Natural killer cell (primary cell): ENCODE measurements around the gene TRIM65. TPM values are rescaled to one million over a fixed set of nuclear protein-coding genes. Genes with fewer than 3 reads are reported as not detected.
"Not testable (repeated sequence)": the region's sequence is repeated elsewhere in the genome, so short reads cannot be mapped to it uniquely, and the experiment has no call there.

Source experiments
- ATAC-seq, 3 donors: fragments of 150-1000 bp in 2 of 3; fragments of 200-7000 bp in 1 of 3; cut with Tn5 transposase; 1 replicate in 1 of 3; 2 replicates in 2 of 3; pipeline ENCODE4 v1.10.0; 2021; ENCODE audit warnings: mild to moderate bottlenecking in 2 of 3, moderate library complexity in 2 of 3
- DNase-seq, 2 donors: peaks; one replicate each; pipeline versions ENCODE4 v3.0.0 to v3.0.0-alpha.2; 2013 to 2021; ENCODE audit warnings: mixed read lengths in 1 of 2
- H3K27ac ChIP-seq: one replicate; pipeline ENCODE4 v1.5.1; 2013; ENCODE audit warnings: mild to moderate bottlenecking, low read length
- H3K27me3 ChIP-seq: one replicate; pipeline ENCODE4 v1.6.1; 2013; ENCODE audit warnings: low read length; ENCODE audit not compliant: control insufficient read depth, insufficient read depth
- H3K36me3 ChIP-seq: one replicate; pipeline ENCODE4 v1.6.1; 2013; ENCODE audit warnings: low read length; ENCODE audit not compliant: control insufficient read depth, insufficient read depth
- H3K4me1 ChIP-seq: one replicate; pipeline ENCODE4 v1.6.1; 2013; ENCODE audit warnings: low read length; ENCODE audit not compliant: control insufficient read depth, insufficient read depth
- H3K4me3 ChIP-seq: one replicate; pipeline ENCODE4 v1.5.1; 2013; ENCODE audit warnings: low read length
- H3K9me3 ChIP-seq: one replicate; pipeline ENCODE4 v1.6.1; 2013; ENCODE audit warnings: low read length; ENCODE audit not compliant: control insufficient read depth, insufficient read depth
- H3K27ac Mint-ChIP-seq, 2 donors: one replicate each; pipeline ENCODE4 v1.8.0; 2022; ENCODE audit warnings: mild to moderate bottlenecking in 2 of 2, mixed read lengths in 2 of 2, moderate library complexity in 1 of 2
- H3K27me3 Mint-ChIP-seq, 2 donors: one replicate each; pipeline ENCODE4 v1.8.0; 2022; ENCODE audit warnings: low read depth in 2 of 2, mixed read lengths in 2 of 2
- H3K36me3 Mint-ChIP-seq: one replicate; pipeline ENCODE4 v1.8.0; 2022; ENCODE audit warnings: mixed read lengths
- H3K4me1 Mint-ChIP-seq, 2 donors: one replicate each; pipeline ENCODE4 v1.8.0; 2022; ENCODE audit warnings: mixed read lengths in 2 of 2
- H3K4me3 Mint-ChIP-seq: one replicate; pipeline ENCODE4 v1.8.0; 2022; ENCODE audit warnings: mild to moderate bottlenecking, moderate library complexity, mixed read lengths
- H3K9me3 Mint-ChIP-seq, 2 donors: one replicate each; pipeline ENCODE4 v1.8.0; 2022; ENCODE audit warnings: mixed read lengths in 2 of 2
- CTCF ChIP-seq: fragments of 200-600 bp; IDR thresholded peaks from one replicate; pipeline ENCODE4 v1.8.0; 2022; ENCODE audit warnings: antibody characterized with exemption
- WGBS: methylation state at CpG from one replicate; pipeline ENCODE4 v1.1.7; 2013; ENCODE audit warnings: missing lambda C conversion rate; ENCODE audit not compliant: insufficient coverage; 5-methylcytosine and 5-hydroxymethylcytosine counted together
- intact Hi-C: fragments of 100-400 bp; cut with micrococcal nuclease; formaldehyde crosslinking; loops from one replicate; pipeline ENCODE4 v1.14.2; 2022
- total RNA-seq, 4 donors: library from RNA; stranded (reverse); fragments of 120-200 nt in 1 of 4; gene quantifications; one replicate each; pipeline versions ENCODE4 v1.2.3 to v1.2.4, GENCODE V29; 2013 to 2022

The TRIM65 gene
- total RNA-seq, 3 donors from 2014 or later (not counting 1 experiment from before 2014, with no cell fraction given) = 19.2 to 26.9 (median 22.5) TPM

- Histone ChIP-seq H3K27ac (peak overlapping the region; percentile 84), H3K27me3 (no peaks in the 10 kb centered on the region), H3K4me3 (no peak overlapping the region), H3K36me3 (no peaks in the 10 kb centered on the region), H3K4me1 (peaks cover 32% of the 10 kb centered on the region), H3K9me3 (no peaks in the 10 kb centered on the region)
- DNase-seq (peak; percentile 49 to 74), ATAC-seq (peak; percentile 73 to 83 (median 73))
- H3K4me3 Mint-ChIP-seq = peak overlapping the region; percentile 80
- H3K9me3 Mint-ChIP-seq = no peaks in the 10 kb centered on the region
- intact Hi-C loops = loop anchor here (1.0 kb wide), 1 partner anchor 9 kb away; the partner anchor contains the start of gene WBP2
- H3K36me3 Mint-ChIP-seq = no peaks in the 10 kb centered on the region
- no peaks in the 10 kb centered on the region for H3K27me3 Mint-ChIP-seq
- TF ChIP-seq CTCF = no peak
- peaks cover 16 to 18% of the 10 kb centered on the region in 2 donors for H3K4me1 Mint-ChIP-seq
- WGBS = 4% methylated on average over 8 of the region's 8 CpGs
- peak overlapping the region; percentile 83 to 93 for H3K27ac Mint-ChIP-seq
Measured at GRCh38 chr17:75864448-75864871, 32.3 kb downstream of the TRIM65 start.

DNA sequence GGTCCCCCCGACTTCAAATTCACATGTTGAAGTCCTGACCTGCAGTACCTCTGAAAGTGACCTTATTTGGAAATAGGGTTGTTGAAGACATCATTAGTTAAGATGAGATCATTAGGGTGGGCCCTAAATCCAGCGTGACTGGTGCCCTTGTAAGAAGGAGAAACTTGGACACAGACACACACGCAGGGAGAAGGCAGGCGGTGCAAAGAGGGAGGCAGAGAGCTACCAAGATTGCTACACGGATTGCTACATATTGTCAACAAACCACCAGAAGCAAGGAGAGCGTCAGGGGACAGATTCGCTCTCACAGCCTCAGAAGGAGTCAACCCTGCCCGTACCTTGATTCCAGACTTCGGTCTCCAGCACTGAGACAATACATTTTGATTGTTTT is 34.8 kb downstream of the TRIM65 start:
- no peak for TF ChIP-seq CTCF
- no peaks in the 10 kb centered on the region for H3K36me3 ChIP-seq

GRCh38 chr17:75859358-75859757 is 37.4 kb downstream of the TRIM65 start:
- intact Hi-C loops, H3K27me3 Mint-ChIP-seq, H3K9me3 ChIP-seq, H3K4me3 Mint-ChIP-seq, H3K9me3 Mint-ChIP-seq, H3K36me3 Mint-ChIP-seq, DNase-seq, H3K4me3 ChIP-seq, H3K27me3 ChIP-seq, H3K36me3 ChIP-seq, ATAC-seq: not testable (repeated sequence)
- Mint-ChIP-seq H3K27ac (peak overlapping the region in 1 of 2 donors; percentile 70), H3K4me1 (peaks cover 11 to 27% of the 10 kb centered on the region in 2 donors)
- WGBS = 94% methylated on average over 10 of the region's 10 CpGs
- peaks cover 52% of the 10 kb centered on the region for H3K4me1 ChIP-seq
- peak overlapping the region; percentile 67 for H3K27ac ChIP-seq

More for the DNA sequence above, 34.8 kb downstream of the TRIM65 start:
- Histone ChIP-seq H3K4me1 (peaks cover 51% of the 10 kb centered on the region), H3K4me3 (no peak overlapping the region), H3K9me3 (no peaks in the 10 kb centered on the region), H3K27me3 (no peaks in the 10 kb centered on the region), H3K27ac (no peak overlapping the region)
- Mint-ChIP-seq H3K36me3 (no peaks in the 10 kb centered on the region), H3K4me1 (peaks cover 16 to 33% of the 10 kb centered on the region in 2 donors), H3K27ac (no peak overlapping the region), H3K9me3 (no peaks in the 10 kb centered on the region), H3K27me3 (no peaks in the 10 kb centered on the region), H3K4me3 (no peak overlapping the region)
- ATAC-seq (no peak), DNase-seq (no peak)
- intact Hi-C loops = no loop called here
- WGBS = 95% methylated on average over 9 of the region's 9 CpGs

- Mint-ChIP-seq H3K4me3 (no peak overlapping the region), H3K27me3 (no peaks in the 10 kb centered on the region), H3K27ac (no peak overlapping the region), H3K36me3 (no peaks in the 10 kb centered on the region), H3K4me1 (peaks cover 7 to 27% of the 10 kb centered on the region in 2 donors), H3K9me3 (no peaks in the 10 kb centered on the region)
- DNase-seq = no peak
- peak overlapping the region; percentile 96 for H3K4me3 ChIP-seq
- 1% methylated on average over 24 of the region's 24 CpGs for WGBS
- H3K27ac ChIP-seq = peak overlapping the region; percentile 96
- peak in 1 of 3 donors; percentile 14 for ATAC-seq
- no peaks in the 10 kb centered on the region for H3K27me3 ChIP-seq
- H3K9me3 ChIP-seq = no peaks in the 10 kb centered on the region
- H3K4me1 ChIP-seq = peaks cover 45% of the 10 kb centered on the region
- no peak for TF ChIP-seq CTCF
- intact Hi-C loops = no loop called here
- H3K36me3 ChIP-seq = peaks cover 4% of the 10 kb centered on the region
Measured at GRCh38 chr17:75856062-75856756, 40.5 kb downstream of the TRIM65 start.
